IPS DF 19.7 (cell line): Measurements from ENCODE around the gene CPN1.
"Not testable (repeated sequence)": the region's sequence is repeated elsewhere in the genome, so short reads cannot be mapped to it uniquely, and the experiment has no call there.

Source experiments
- DNase-seq: peaks from one replicate; pipeline ENCODE4 v3.0.0-alpha.2; 2013; ENCODE audit warnings: low read depth, low spot score

CPN1 gene

DNA sequence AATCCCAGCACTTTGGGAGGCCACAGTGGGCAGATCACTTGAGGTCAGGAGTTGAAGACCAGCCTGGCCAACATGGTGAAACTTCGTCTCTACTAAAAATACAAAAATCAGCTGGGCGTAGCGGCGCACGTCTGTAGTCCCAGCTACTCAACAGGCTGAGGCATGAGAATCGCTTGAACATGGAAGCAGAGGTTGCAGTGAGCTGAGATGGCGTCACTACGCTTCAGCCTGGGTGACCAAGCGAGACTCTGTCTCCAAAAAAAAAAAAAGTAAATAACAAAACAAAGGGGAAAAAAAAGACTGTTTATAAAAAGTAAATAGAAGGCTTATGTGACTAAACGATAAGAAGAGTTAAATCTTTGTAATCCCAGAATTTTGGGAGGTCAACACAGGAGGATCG is 56.9 kb downstream of the CPN1 start:
- DNase-seq: no peak

DNA sequence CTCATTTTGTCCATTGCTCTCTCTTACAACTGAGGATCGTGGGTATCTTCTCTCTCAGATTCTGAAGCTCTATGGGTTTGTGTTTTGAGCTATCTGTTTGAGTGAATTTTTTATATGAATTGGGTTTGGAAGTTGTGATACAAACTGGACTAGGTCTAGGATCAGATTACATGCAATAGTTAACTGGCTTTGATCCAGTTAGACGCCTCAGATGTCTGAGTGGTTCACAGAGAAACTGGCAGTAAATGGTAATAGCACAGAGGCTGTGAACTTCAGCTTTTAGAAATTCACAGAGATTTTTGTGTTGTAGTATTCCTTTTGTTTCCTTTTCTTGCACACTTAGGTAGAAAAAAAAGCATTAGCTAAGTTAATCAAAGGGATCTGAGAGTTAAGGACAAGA is 59.3 kb downstream of the CPN1 start:
- DNase-seq: no peak

DNA sequence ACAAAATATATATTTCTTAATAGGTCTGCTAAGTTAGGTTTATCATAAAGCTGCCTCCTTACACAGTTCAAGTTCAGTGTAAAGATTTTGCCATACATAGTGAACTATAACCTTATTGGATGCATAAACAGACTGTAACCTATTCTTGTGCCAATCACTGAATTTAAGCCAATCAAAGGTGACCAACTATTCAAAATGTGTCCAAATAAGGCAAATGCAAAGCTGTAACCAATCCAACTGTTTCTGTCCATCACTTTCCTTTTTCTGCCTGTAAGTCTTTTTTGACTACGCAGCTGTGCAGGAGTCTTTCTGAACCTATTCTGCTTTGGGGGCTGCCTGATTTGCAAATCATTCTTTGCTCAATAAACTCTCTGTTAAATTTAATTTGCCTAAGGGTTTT is 60.3 kb downstream of the CPN1 start:
- no peak for DNase-seq

DNA sequence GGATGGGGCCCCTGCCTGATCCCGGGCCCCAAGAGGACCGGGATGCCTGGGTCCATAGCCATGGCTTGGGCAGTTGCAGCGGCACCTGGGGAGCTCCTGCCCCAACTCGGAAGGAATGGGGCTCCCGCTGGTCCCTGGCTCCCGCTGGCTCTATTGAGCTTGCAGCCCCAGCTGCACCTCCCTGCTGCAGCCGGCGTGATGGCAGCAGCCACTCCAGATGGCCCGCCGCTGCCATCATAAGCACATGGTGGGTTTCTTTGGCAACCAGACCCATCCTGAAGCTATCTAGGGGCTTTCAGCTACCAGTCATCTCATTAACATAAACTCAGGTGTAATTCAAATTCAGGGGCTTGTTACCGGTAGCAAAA is 60.8 kb downstream of the CPN1 start:
- DNase-seq: no peak

DNA sequence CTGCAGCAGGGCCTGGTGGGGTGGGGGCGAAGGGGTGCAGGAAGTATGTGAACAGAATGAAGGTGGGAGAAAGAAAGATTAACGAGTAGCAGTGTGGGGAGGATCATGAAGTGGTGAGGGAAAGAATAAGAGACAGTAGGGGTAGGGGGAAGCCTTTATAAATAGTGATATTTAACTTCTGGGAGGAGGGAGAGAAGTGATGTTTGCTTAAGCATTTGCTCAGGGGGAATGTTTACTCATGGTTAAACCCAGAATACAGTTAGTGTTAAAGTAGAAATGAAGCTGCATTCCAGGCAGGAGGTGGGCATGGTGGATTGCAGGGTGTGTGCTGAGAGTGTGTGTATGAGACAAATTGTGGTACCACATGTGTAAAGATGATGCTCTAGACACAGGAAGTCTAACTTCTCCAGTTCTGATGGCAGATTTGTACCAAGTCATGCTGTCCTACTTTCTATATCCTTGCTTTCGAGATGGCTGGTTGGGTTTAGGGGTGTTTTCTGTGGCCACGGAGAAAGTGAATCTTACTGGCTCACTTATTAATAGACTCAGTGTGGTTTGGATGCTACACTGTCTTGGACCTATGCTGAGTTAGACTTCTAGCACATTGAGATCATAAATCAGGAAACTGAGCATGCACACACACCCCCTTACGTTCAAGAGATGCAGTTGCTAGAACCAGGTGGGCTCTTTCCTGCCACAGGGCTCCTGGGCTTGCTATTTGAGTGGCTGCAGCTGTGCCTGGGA is 61.4 kb downstream of the CPN1 start:
- DNase-seq: no peak

DNA sequence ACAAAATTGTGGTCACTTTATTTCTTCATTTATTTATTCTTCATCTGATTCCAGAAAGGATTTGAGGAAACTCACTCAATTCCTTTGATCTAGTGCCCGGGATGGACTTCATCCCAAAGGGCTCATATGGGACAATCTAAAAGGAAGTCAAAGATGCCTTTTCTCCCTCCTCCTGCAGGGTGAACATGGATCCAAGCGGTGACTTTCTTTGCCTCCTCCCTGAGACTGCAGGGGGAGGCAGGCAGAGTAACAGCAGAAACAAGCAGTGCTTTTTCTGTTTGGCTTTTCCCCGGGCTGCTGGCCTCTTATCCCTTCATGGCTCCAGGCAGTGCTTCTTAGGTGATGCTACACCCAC is 61.9 kb downstream of the CPN1 start:
- DNase-seq: no peak

DNA sequence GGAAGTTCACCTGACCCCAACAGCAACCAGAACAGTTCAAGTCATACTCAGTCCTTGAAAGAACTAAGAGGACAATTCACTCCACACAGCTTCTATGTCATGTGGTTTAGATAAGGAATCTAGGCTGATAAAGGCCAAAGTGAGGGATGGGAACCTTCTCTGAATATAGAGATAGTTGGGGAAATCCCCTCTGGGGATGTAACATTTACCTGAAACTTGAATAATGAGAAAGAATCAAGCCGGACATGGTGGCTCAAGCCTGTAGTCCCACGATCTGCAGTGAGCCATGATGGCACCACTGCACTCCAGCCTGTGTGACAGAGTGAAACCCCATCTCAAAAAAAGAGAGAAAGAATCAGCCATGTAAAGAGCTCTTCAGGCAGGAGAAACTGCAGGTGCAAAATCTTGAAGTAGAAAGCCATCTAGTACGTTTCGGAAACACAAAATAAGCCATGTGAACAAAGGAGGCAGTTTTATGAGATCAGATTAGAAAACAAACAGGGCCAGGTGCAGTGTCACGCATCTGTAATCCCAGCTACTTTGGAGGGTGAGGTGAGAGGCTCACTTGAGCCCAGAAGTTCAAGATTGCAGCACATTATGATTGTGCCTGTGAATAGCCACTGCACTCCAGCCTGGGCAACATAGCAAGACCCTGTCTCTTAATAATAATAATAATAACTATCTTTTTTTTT is 67.5 kb downstream of the CPN1 start:
- DNase-seq: no peak

DNA sequence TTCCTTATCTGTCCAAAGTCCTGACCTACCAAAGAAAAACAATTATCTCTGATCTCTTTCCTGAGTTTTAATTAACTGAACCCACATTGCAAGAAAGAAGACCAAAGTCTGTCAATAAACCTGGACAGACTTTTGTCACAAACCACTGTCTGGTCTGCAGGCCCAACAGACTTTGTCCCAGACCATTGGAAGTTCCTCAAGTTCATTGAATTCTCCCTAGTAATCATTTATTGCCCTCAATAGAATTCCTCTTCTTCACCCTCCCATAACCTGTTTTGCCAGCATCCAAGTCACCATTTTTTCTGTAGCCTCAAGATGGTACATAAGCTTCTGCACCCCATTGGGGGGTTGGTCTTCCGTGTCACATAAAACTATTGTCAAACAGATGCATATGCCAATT is 68.0 kb downstream of the CPN1 start:
- DNase-seq: no peak

DNA sequence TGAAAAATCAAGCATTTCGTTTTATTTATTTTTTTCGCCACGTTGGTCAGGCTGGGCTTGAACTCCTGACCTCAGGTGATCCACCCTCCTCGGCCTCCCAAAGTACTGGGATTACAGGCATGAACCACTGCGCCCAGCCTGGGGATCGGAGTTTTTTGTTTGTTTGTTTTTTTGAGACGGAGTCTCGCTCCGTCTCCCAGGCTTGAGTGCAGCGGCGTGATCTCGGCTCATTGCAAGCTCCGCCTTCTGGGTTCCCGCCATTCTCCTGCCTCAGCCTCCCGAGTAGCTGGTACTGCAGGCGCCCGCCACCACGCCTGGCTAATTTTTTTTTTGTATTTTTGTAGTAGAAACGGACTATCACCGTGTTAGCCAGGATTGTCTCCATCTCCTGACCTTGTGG is 69.8 kb downstream of the CPN1 start:
- DNase-seq: not testable (repeated sequence)

DNA sequence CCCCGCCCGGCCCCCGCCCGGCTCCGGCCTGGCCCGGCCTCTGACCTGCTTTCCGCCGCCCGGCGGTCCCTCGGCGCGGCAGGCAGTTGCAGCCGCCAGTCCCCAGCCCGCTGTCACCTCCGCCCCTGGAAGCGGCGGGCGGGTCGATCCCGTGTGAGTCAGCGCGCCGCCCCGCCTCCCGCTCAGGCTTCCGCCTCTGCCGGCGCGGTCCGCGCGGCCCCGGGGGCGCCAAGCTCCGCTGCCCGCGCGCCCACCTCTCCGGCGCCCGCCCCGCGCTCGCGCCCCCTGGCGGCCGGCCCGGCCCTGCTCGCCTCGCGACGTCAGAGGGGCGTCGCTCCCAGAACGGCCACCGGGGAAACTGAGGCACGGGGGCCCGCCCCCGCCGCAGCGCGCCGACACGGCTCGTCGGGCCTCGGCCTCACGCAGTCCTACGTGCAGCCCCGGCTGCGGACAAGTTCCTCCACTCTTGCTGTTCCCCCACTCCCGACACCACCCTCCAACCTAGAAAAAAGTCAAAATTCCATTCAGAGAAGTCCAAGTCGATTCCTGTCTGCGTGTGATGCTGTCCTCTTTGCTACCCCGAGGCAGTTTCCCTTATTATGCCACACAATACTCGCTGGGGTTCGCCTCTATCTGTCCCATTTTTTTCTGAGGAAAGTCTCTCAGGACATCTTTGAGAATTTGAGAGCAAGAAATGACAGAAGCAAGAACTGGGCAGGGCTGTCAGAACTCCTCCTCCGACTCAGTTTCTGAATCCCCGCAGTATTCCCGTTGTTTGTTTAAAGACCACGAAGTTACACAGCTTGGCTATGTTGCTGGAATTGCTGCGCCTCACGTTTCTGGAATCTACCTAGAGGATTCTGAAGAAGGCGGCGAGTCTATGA is 71.6 kb downstream of the CPN1 start, which contains the start of gene DNMBP:
Gene DNMBP, minus strand, starts transcription at position 155 of the 884 bp plus-strand sequence. CDS start 37,823 bp downstream, outside the sequence.
- no peak for DNase-seq

DNA sequence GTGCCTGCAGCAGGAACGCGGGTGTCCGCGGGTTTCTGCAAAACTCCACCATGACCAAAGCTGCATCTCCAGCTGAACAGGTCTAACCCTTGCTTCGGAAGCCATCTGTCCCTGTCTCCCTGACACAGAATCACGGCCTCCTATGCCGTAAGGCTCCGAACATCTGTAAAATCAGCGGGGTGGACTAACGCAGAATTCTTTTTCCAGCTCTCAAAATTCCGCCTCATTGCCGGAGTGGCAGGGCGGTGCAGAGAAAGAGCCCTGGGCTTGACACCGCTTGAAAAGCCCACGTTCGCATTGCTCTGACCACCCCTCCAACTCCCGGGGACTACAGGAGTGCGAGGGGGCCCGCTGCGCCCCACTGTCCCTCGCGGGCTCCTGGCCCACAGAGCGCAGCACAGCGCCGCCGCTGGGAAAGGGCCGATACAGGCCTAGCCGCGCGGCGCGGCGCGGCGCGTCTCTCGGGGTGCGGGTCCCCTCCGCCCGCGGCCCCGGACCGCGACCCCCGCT is 72.3 kb downstream of the CPN1 start:
- DNase-seq: no peak

DNA sequence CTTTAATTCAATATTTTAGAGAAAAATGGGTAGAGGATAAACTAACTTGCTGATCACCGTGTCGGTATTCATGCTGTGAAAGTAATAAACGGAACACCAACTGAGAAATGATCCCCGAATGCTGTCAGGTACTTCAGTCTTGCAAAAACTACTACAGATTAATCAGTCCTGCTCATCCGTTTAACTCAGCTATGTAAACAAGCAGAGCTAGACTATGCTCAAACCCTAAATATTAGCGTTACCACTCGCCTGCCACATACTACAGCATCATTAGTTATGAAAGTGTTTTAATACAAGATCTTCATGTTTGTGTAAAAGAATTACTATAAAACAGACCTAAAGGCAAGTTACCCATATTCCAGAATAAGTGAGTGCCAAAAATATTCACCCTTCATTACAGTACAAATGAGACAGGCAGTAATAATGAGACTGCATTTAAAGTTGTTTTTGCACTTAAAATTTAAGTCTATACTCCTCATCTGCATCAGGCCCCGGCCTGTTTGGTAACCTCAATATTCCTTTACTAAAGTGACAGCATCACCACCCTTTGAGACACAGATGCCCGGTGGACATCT is 72.9 kb downstream of the CPN1 start:
- DNase-seq: no peak

DNA sequence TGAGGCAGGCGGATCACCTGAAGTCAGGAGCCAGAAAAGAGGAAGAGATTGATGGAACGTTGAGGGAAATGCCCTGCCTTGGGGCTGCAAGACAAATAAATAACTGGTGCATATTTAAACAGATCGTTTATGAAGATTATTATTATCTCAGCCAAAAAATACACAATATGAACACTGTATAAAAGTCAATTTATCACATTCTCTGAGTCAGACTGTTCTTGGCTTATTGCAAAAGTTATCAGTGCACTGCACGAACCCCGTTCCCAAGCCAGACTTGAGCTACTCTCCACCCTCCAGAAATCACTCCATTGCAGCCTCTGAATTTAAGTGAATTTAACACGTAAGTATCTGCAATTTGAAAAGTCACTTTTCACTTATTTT is 73.5 kb downstream of the CPN1 start:
- DNase-seq: no peak

DNA sequence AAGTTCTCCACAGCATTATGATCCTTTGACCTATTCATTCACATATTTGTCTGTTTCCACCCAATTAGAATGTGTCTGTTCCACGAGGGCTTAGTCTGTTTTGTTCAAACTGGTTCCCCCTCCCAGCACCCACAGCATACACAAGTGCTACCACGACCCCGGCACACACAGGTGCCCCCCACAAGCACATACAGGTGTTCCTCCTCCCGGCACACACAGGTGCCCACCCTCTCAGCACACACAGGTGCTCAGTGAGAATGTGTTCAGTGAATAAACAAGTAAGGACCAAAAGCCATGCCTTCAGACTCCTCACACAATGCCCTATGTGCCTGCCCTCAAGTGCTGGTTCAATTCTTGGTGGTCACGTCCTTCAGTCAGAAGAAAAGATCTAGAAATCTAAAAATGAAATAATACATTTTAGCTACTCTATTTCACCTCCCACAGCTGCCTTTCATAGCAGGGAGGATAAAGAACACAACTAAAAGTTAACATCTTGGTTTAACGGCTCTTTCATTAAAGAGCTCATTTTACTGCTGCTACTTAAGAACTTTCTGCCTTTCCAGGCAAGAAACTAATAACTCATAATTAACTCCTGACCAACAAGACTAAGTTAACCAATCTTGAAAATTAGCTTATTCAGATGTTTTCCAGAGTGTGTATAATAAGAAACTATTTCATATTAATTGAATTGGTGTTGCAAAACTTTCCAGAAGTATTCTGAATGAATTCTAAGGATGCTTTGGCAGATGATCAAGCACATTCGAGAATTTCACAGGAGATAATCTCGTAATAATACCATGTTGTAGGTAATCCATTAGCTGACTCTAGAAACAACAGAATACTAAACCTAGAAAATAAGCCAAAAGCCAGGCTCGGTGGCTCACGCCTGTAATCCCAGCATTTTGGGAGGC is 74.2 kb downstream of the CPN1 start:
- no peak for DNase-seq

DNA sequence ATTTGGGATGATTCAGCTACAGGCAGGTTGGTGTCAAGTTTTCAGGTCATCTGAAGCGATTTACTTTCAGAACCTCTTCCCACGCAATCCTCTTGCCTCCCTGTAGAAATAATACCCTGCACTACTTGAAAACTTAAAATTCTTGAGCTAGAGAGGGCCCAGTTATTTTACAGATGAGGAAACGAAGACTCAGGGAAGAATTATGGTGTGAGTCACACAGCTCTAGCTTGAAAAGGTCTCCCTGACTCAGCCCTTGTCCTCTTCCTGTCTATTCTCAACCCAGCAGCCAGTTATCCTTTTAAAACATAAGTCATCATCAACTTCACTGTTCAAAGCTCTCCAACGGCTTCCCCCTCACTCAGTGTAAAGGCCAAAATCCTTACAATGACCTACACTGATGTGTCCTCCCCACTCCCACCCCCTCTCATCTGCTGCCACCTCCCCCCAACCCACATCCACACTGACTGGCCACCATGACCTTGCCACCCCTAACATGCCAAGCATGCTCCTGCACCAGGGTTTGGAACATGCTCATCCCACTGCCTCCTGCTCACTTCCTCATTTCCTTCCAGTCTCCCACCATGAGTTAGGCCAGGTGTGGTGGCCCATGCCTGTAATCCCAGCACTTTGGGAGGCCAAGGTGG is 75.3 kb downstream of the CPN1 start:
- no peak for DNase-seq

DNA sequence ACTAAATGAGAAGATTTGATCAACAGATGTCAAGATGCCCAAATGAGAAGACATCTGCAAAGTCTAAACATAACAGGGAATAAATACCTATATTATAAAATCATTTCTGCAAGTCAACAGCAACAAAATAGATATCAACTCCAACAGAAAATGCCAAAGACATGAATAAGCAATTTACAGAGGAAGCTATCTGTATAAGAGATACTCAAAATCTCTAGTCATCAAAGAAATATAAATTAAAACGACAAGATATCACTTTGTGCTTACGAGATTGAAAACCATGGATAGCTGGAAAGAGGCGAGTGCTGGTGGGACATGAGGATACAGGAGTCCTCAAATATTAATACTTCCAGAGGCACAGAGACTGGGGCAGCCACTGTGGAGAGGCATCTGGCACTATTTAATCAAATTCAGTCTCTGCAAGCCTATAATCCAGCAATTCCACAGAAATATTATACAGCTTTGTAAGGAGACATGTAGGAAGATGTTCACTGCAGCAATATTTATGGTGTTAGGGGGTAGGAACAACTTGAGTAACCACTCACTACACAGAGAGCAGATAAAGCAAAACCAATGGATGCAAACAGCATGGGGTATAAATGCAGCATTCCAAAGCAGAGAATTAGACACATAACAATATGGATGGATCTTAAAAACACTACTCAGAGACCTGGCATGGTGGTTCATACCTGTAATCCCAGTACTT is 76.7 kb downstream of the CPN1 start:
- DNase-seq: no peak

DNA sequence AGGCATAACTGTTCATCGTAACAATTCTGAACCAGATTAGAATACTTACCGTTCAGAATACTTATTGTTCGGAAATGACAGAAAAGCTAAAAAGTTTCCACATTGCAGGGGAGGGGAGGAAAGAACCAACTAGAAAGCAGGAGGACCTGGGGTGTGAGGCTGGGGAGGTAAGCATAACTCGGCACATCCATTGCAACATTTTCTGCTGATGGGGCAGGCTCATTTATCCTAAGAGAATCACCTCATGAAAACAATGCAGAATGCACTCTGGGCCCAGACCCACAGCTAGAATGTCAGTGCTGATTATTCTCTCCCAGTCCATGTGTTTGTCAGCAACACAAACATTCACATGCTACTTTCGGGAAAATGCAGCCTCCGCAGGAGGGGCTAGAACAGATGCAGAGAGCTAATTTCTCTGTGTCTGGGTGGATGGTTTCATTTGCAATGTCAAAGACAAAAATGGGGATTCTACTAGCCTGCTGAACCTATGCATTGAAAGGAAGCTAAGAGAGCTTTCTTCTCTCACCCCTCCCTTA is 81.5 kb downstream of the CPN1 start:
- DNase-seq: no peak

DNA sequence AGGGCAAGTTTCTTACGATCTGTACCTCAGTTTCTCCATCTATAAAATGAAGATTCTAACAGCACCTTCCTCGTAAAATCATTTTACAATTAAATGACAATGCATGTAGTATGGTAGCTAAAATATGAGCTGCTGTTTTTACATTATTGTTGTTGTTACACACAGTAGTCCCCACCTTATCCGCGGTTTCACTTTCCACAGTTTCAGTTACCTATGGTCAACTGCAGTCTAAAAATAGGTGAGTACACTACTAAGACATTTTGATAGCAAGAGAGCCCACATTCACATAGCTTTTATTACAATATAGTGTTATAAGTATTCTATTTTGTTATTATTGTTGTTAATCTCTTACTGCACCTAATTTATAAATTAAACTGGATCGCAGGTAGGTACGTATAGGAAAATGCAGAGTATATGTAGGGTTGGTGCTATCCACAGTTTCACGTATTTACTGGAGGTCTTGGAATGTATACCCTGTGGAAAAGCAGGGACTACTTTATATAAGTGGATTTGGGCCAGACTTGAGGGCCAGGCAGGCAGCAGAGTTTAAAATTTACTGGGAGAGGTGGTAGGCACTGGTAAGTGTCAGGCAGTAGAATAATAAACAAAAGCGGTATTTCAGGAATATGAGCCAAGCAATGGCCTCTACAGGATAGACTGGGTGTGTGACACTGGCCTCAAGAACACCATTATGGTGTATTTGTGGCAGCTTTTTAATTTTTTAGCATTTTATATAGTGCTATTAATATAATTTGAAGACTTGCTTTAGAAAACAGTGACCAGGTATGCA is 82.2 kb downstream of the CPN1 start:
- DNase-seq: no peak

DNA sequence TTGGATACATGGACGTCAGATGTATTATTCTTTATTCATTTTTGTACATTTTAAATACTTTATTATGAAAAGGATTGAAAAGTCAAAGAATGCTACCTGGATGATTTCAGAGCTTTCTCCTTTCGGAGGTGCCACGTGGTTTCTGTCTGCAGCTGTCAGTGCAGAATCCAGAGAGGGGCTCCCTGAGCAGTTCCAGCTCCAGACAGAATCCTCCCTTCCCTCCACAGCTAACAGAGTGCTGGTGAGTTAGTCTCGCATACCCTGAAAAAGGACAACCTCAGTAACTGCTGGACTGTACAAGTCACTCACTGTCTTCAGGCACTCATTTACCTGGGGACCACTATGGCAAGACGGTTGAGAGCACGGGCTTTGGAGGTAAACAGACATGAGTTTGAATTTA is 82.8 kb downstream of the CPN1 start:
- DNase-seq: no peak
